Tibial artery (tissue), 4 donors: Measurements from ENCODE around the gene RAPGEF1.
A peak's percentile ranks its signal among the peaks of the same experiment; 100 is the strongest.

Source experiments
- DNase-seq, 2 donors: peaks; one replicate each; pipeline ENCODE4 v3.0.0-alpha.2; 2019
- H3K27ac ChIP-seq, 2 donors: fragments of 200-600 bp; sonication (generic) in 1 of 2; 1 replicate in 1 of 2; 2 replicates in 1 of 2; pipeline ENCODE4 v1.5.1; 2018 to 2019; ENCODE audit warnings: mild to moderate bottlenecking in 1 of 2
- H3K27me3 ChIP-seq, 2 donors: fragments of 200-600 bp; sonication (generic) in 1 of 2; one replicate each; pipeline versions ENCODE4 v1.5.1 to v1.6.0; 2016 to 2019
- H3K36me3 ChIP-seq, 3 donors: fragments of 200-600 bp; sonication (generic) in 2 of 3; one replicate each; pipeline ENCODE4 v1.5.1; 2016 to 2019; ENCODE audit warnings: mild to moderate bottlenecking in 2 of 3
- H3K4me1 ChIP-seq, 4 donors: fragments of 200-600 bp; sonication (generic) in 2 of 4; 1 replicate in 3 of 4; 2 replicates in 1 of 4; pipeline ENCODE4 v1.5.1; 2016 to 2019
- H3K4me3 ChIP-seq, 2 donors: fragments of 200-600 bp; sonication (generic) in 1 of 2; 1 replicate in 1 of 2; 2 replicates in 1 of 2; pipeline ENCODE4 v1.5.1; 2018 to 2019; ENCODE audit warnings: mild to moderate bottlenecking in 2 of 2
- H3K9me3 ChIP-seq, 3 donors: fragments of 200-600 bp; sonication (generic) in 1 of 3; one replicate each; pipeline ENCODE4 v1.5.1; 2016 to 2019
- intact Hi-C: fragments of 100-400 bp; cut with DNase I; formaldehyde crosslinking; loops from one replicate; pipeline ENCODE4 v1.15.0; 2023; ENCODE audit warnings: low total_unique reads
- TF ChIP-seq, protein P1 (sequence below), 2 experiments: fragments of 200-600 bp in 1 of 2; fragments of 450-650 bp in 1 of 2; IDR thresholded peaks; one replicate each; pipeline ENCODE4 v1.5.1; 2017 to 2019; ENCODE audit warnings: antibody characterized with exemption in 2 of 2, mild to moderate bottlenecking in 1 of 2, moderate library complexity in 1 of 2

The RAPGEF1 gene

GRCh38 chr9:131743096-131743495 is 3.2 kb upstream of the RAPGEF1 start:
- intact Hi-C loops, result loop anchor here (10.0 kb wide), 1 partner anchor 398 kb away; no protein-coding TSS in a partner anchor
- H3K4me3 ChIP-seq, result no peak overlapping the region
- no peaks in the 10 kb centered on the region for H3K27me3 ChIP-seq
- H3K9me3 ChIP-seq, result no peaks in the 10 kb centered on the region
- TF ChIP-seq, protein P1, sequence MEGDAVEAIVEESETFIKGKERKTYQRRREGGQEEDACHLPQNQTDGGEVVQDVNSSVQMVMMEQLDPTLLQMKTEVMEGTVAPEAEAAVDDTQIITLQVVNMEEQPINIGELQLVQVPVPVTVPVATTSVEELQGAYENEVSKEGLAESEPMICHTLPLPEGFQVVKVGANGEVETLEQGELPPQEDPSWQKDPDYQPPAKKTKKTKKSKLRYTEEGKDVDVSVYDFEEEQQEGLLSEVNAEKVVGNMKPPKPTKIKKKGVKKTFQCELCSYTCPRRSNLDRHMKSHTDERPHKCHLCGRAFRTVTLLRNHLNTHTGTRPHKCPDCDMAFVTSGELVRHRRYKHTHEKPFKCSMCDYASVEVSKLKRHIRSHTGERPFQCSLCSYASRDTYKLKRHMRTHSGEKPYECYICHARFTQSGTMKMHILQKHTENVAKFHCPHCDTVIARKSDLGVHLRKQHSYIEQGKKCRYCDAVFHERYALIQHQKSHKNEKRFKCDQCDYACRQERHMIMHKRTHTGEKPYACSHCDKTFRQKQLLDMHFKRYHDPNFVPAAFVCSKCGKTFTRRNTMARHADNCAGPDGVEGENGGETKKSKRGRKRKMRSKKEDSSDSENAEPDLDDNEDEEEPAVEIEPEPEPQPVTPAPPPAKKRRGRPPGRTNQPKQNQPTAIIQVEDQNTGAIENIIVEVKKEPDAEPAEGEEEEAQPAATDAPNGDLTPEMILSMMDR (IDR thresholded peaks at IDR 0.05), result no peak
- no peak for DNase-seq
- H3K36me3 ChIP-seq, result no peaks in the 10 kb centered on the region
- H3K27ac ChIP-seq, result no peak overlapping the region
- H3K4me1 ChIP-seq, result peaks cover 0 to 10% (median 10%) of the 10 kb centered on the region in 4 donors

- TF ChIP-seq, protein P1 (IDR thresholded peaks at IDR 0.05), result no peak
- intact Hi-C loops, result loop anchor here (2.0 to 10.0 kb wide), 2 partner anchors 148 to 396 kb away; no protein-coding TSS in a partner anchor
Measured at GRCh38 chr9:131740898-131741297, 1.0 kb upstream of the RAPGEF1 start.

DNA sequence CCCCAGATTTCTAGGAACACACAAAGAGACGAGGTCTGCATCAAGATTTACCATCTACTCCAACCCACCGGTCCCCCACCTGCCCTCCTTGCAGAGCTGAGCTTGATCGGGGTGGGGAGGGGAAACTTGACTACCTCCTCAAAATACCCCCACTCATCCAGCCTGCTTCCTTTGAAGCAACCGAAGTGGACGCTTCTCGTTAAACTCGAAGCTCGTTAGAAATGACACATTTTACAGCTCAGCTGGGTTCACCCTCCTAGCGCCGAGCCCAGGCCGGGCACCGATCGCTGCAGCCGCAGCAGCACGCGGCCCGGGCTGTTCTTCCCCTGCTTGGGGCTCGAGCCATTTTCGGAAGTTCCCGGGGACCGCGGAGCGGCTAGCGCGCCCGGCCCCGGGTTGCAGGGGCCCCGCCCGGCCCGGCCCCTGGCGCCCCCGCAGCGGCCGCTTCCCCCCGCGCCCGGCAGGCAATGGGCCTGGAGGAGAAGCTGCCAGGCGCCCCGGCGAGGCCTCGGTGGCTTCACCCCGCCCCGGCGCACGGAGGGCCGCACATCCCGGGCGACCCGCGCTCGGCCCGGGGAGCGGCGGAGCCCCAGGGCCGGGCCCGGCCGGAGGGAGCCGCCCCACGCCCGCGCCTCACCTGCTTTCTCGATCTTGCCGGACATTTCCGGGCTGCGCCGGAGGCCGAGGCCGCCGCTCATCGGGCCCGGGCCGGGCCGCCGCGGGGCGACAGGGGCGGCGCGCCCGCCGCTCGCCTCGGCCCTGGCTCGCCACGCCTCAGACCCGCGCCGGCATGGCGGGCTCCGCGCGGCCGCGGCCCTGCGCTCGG is 530 bp downstream of the RAPGEF1 start:
- Histone ChIP-seq H3K4me3 (peak overlapping the region; percentile 64 to 74), H3K27ac (peak overlapping the region; percentile 69 to 86), H3K36me3 (no peaks in the 10 kb centered on the region), H3K9me3 (no peaks in the 10 kb centered on the region), H3K4me1 (peaks cover 0 to 46% (median 35%) of the 10 kb centered on the region in 4 donors), H3K27me3 (no peaks in the 10 kb centered on the region)
- DNase-seq, result peak in 1 of 2 donors; percentile 75
- intact Hi-C loops, result loop anchor here (5.0 to 10.0 kb wide), 2 partner anchors 65 to 97 kb away; no protein-coding TSS in a partner anchor
- TF ChIP-seq, protein P1 (IDR thresholded peaks at IDR 0.05), result no peak

More at GRCh38 chr9:131740898-131741297, 1.0 kb upstream of the RAPGEF1 start:
- no peak overlapping the region for H3K27ac ChIP-seq
- peaks cover 0 to 32% (median 24%) of the 10 kb centered on the region in 4 donors for H3K4me1 ChIP-seq
- no peaks in the 10 kb centered on the region for H3K36me3 ChIP-seq
- H3K9me3 ChIP-seq, result no peaks in the 10 kb centered on the region
- no peak for DNase-seq
- no peaks in the 10 kb centered on the region for H3K27me3 ChIP-seq
- H3K4me3 ChIP-seq, result no peak overlapping the region

DNA sequence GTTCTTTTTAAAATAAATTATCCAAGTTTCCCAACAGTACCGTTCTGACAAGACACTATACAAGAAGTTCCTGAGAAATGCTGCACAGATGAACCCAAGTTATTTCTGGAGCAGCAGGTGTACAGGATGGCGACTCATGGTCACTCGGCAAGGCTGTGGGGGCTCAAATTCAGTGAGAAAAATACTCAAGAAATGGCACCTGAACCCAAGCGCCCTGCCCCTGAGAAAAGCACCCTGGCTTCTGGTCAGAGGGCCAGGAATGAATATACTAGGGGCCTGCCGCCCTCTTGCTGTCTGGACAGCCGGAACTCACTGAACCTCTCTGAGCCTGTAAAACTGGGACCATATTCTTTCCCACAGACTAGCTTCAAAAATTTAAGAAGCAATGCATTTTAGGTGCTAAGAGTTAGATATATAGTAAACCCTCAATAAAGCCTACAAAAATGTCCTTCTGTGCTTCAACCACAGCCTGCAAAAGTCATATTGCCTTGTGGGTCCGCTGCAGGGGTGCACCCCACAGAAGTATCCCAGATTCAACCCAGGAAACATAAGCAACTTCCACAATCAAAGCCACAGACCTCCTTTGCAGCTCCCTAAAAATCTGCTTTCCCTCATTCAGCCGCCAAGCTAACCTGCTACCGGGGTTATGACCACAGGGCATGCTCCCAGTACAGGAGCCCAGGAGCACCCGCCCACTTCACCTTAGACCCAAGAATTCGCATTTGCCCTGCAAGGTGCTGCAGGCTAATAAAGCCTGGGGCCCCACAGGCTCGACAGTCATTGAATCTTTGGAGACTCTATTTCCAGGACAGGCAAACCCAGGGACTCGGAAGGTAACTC is 1.4 kb downstream of the RAPGEF1 start:
- Histone ChIP-seq H3K27me3 (no peaks in the 10 kb centered on the region), H3K4me1 (peaks cover 0 to 54% (median 43%) of the 10 kb centered on the region in 4 donors), H3K9me3 (no peaks in the 10 kb centered on the region), H3K36me3 (no peaks in the 10 kb centered on the region), H3K4me3 (peak overlapping the region; percentile 64 to 74), H3K27ac (peak overlapping the region; percentile 69 to 86)
- TF ChIP-seq, protein P1 (IDR thresholded peaks at IDR 0.05), result no peak
- intact Hi-C loops, result loop anchor here (5.0 to 10.0 kb wide), 2 partner anchors 64 to 96 kb away; no protein-coding TSS in a partner anchor
- no peak for DNase-seq

- H3K4me1 ChIP-seq, result peaks cover 0 to 64% (median 50%) of the 10 kb centered on the region in 4 donors
- intact Hi-C loops, result loop anchor here (5.0 to 10.0 kb wide), 2 partner anchors 63 to 95 kb away; no protein-coding TSS in a partner anchor
- H3K4me3 ChIP-seq, result no peak overlapping the region
- no peaks in the 10 kb centered on the region for H3K36me3 ChIP-seq
- H3K27me3 ChIP-seq, result no peaks in the 10 kb centered on the region
- TF ChIP-seq, protein P1 (IDR thresholded peaks at IDR 0.05), result no peak
- no peaks in the 10 kb centered on the region for H3K9me3 ChIP-seq
- H3K27ac ChIP-seq, result peak overlapping the region in 1 of 2 donors; percentile 3
- no peak for DNase-seq
Measured at GRCh38 chr9:131737426-131737825, 2.5 kb downstream of the RAPGEF1 start.
